B cell (primary cell): Measurements from ENCODE around the gene IVNS1ABP. TPM values are rescaled to one million over a fixed set of nuclear protein-coding genes. Genes with fewer than 3 reads are reported as not detected.

Source experiments
- ATAC-seq: fragments of 200-7000 bp; cut with Tn5 transposase; one replicate; pipeline ENCODE4 v1.10.0; 2021; ENCODE audit warnings: low read depth, mild to moderate bottlenecking, moderate number of reproducible peaks, moderate library complexity
- CTCF ChIA-PET: fragments of 350-600 bp; sonication (Branson Sonifier 250); formaldehyde crosslinking; loops from one replicate; lab custom pipeline; 2021; ENCODE audit warnings: antibody characterized with exemption, inconsistent platforms; lab: Charles Lee
- POLR2A ChIA-PET: fragments of 350-600 bp; sonication (Branson Sonifier 250); formaldehyde crosslinking; loops from one replicate; lab custom pipeline; 2021; ENCODE audit warnings: antibody characterized with exemption; lab: Charles Lee
- DNase-seq: peaks from one replicate; pipeline ENCODE4 v3.0.0; 2013
- H2AFZ ChIP-seq: 2 replicates; pipeline ENCODE4 v1.6.1; 2012; ENCODE audit warnings: mild to moderate bottlenecking, low read depth, low read length; ENCODE audit not compliant: insufficient read depth, poor library complexity, severe bottlenecking
- H3K27ac ChIP-seq, 2 donors: 1 replicate in 1 of 2; 2 replicates in 1 of 2; pipeline ENCODE4 v1.5.1; 2012 to 2013; ENCODE audit warnings: low read length in 2 of 2, mild to moderate bottlenecking in 2 of 2, moderate library complexity in 1 of 2
- H3K27me3 ChIP-seq, 4 experiments: fragments of 200-600 bp in 1 of 4; sonication (generic) in 1 of 4; replicated peaks in 1 of 4; 1 replicate in 2 of 4; 2 replicates in 2 of 4; pipeline versions ENCODE4 v1.6.1 to v1.7.0; 2013 to 2016; ENCODE audit warnings: low read length in 3 of 4, mild to moderate bottlenecking in 2 of 4, mixed read lengths in 1 of 4, moderate library complexity in 1 of 4; ENCODE audit not compliant: insufficient read depth in 4 of 4, control insufficient read depth in 3 of 4; ENCODE audit errors: control extremely low read depth in 1 of 4
- H3K36me3 ChIP-seq, 2 experiments: replicated peaks in 1 of 2; 1 replicate in 1 of 2; 2 replicates in 1 of 2; pipeline versions ENCODE4 v1.6.1 to v1.7.1; 2013; ENCODE audit warnings: low read length in 1 of 2; ENCODE audit not compliant: insufficient read depth in 2 of 2, control insufficient read depth in 1 of 2; ENCODE audit errors: control extremely low read depth in 1 of 2, extremely low read depth in 1 of 2
- H3K4me1 ChIP-seq, 2 donors: fragments of 200-600 bp in 1 of 2; sonication (generic) in 1 of 2; 1 replicate in 1 of 2; 2 replicates in 1 of 2; pipeline versions ENCODE4 v1.5.1 to v1.6.1; 2013 to 2017; ENCODE audit warnings: low read length in 2 of 2; ENCODE audit not compliant: control insufficient read depth in 2 of 2, insufficient read depth in 2 of 2
- H3K4me2 ChIP-seq: replicated peaks from 2 replicates; pipeline ENCODE3; 2012; ENCODE audit warnings: mild to moderate bottlenecking, low read depth, low read length; ENCODE audit not compliant: poor library complexity, severe bottlenecking
- H3K4me3 ChIP-seq, 5 experiments: fragments of 200-600 bp in 1 of 5; sonication (generic) in 1 of 5; 1 replicate in 3 of 5; 2 replicates in 2 of 5; pipeline versions ENCODE4 v1.5.1 to v1.7.0; 2011 to 2016; ENCODE audit warnings: low read length in 4 of 5, mild to moderate bottlenecking in 4 of 5, low read depth in 2 of 5, control low read depth in 1 of 5, moderate library complexity in 1 of 5; ENCODE audit not compliant: insufficient read depth in 1 of 5; ENCODE audit errors: control extremely low read depth in 1 of 5, extremely low read depth in 1 of 5
- H3K79me2 ChIP-seq: fragments of 200-600 bp; sonication (generic); one replicate; pipeline ENCODE4 v1.6.0; 2016; ENCODE audit warnings: low read length; ENCODE audit not compliant: control insufficient read depth, insufficient read depth
- H3K9ac ChIP-seq: fragments of 200-600 bp; sonication (generic); 2 replicates; pipeline ENCODE4 v1.6.1; 2017; ENCODE audit warnings: mild to moderate bottlenecking, low read length, moderate library complexity
- H3K9me3 ChIP-seq, 3 donors: one replicate each; pipeline versions ENCODE4 v1.6.1 to v1.7.1; 2013; ENCODE audit warnings: low read length in 2 of 3; ENCODE audit not compliant: control insufficient read depth in 2 of 3, insufficient read depth in 1 of 3; ENCODE audit errors: control extremely low read depth in 1 of 3
- H4K20me1 ChIP-seq: 2 replicates; pipeline ENCODE4 v1.6.0; 2012; ENCODE audit warnings: mild to moderate bottlenecking, low read length; ENCODE audit not compliant: insufficient read depth, control insufficient read depth, poor library complexity, severe bottlenecking
- H3K27ac Mint-ChIP-seq: one replicate; pipeline ENCODE4 v1.8.0; 2021; ENCODE audit warnings: mixed read lengths
- H3K27me3 Mint-ChIP-seq: one replicate; pipeline ENCODE4 v1.8.0; 2021; ENCODE audit warnings: mixed read lengths
- H3K4me1 Mint-ChIP-seq: one replicate; pipeline ENCODE4 v1.8.0; 2021; ENCODE audit warnings: mixed read lengths
- H3K4me3 Mint-ChIP-seq: one replicate; pipeline ENCODE4 v1.8.0; 2021; ENCODE audit warnings: mixed read lengths
- H3K9me3 Mint-ChIP-seq: one replicate; pipeline ENCODE4 v1.8.0; 2022; ENCODE audit warnings: mixed read lengths; ENCODE audit not compliant: insufficient read depth
- CTCF ChIP-seq: fragments of 200-600 bp; IDR thresholded peaks from one replicate; pipeline ENCODE4 v1.8.0; 2022; ENCODE audit warnings: antibody characterized with exemption, mild to moderate bottlenecking
- EZH2 ChIP-seq: IDR thresholded peaks from 2 replicates; pipeline ENCODE4 v1.6.1; 2012; ENCODE audit warnings: borderline replicate concordance, low read depth, mild to moderate bottlenecking, moderate library complexity, low read length; ENCODE audit not compliant: insufficient read depth, poor library complexity, severe bottlenecking
- WGBS: methylation state at CpG from one replicate; pipeline ENCODE4 v1.1.5; 2013; ENCODE audit warnings: missing lambda C conversion rate; ENCODE audit not compliant: insufficient coverage; 5-methylcytosine and 5-hydroxymethylcytosine counted together
- intact Hi-C: fragments of 100-400 bp; cut with micrococcal nuclease; formaldehyde crosslinking; loops from one replicate; pipeline ENCODE4 v1.10.0; 2022
- polyA plus RNA-seq: library from polyadenylated mRNA; depleted of rRNA; stranded (reverse); fragments of >200 nt; gene quantifications from 2 replicates; pipeline ENCODE4 v1.2.3, GENCODE V29; 2012
- total RNA-seq, 2 donors: library from RNA; stranded (reverse); fragments of 120-200 nt in 1 of 2; gene quantifications; 1 replicate in 1 of 2; 2 replicates in 1 of 2; pipeline versions ENCODE4 v1.2.3 to v1.2.4, GENCODE V29; 2013 to 2022

The IVNS1ABP gene
- total and polyA plus RNA-seq, 2 donors (not counting 1 experiment from before 2014, with no cell fraction given): 42.9 to 87.0 TPM

DNA sequence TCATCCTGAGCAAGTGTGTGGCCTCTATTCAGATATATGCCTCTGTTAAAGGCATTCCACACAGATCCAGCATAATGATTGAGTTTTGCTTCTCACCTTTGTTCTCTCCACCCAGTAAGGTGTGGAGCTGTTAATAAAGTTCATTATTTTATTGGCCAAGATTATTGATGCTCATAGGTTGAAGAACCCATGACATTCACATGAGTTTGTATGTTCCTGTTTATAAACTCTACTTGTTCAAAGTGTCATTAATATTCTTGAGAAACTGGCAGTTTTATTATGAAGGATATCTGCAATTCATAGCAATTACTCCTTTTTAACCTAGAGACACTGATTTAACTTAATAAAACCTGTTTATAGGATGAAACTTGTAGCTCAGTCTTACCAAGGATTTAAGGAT is 22.0 kb downstream of the IVNS1ABP start:
- CTCF ChIA-PET: interaction anchor here (0.6 kb wide), 1 partner anchor 372 kb away, joined by 5 read pairs; no protein-coding TSS in a partner anchor
- H2AFZ ChIP-seq: no peak overlapping the region
- H3K4me1 Mint-ChIP-seq: peaks cover 24% of the 10 kb centered on the region
- H3K4me1 ChIP-seq: peaks cover 14 to 22% of the 10 kb centered on the region in 2 donors
- H3K27ac Mint-ChIP-seq: no peak overlapping the region
- H3K4me3 ChIP-seq: no peak overlapping the region
- ATAC-seq (no peak), DNase-seq (no peak)
- no peak overlapping the region for H3K9ac ChIP-seq
- H3K27me3 ChIP-seq: no peaks in the 10 kb centered on the region
- TF ChIP-seq CTCF: no peak
- TF ChIP-seq EZH2: no peak
- no peak overlapping the region for H3K4me2 ChIP-seq
- H3K36me3 ChIP-seq: peaks cover 2 to 36% of the 10 kb centered on the region in 2 experiments
- POLR2A ChIA-PET: no interaction called here
- no peaks in the 10 kb centered on the region for H3K9me3 Mint-ChIP-seq
- H3K27ac ChIP-seq: no peak overlapping the region
- H3K27me3 Mint-ChIP-seq: no peaks in the 10 kb centered on the region
- H3K79me2 ChIP-seq: no peaks in the 10 kb centered on the region
- H3K9me3 ChIP-seq: no peaks in the 10 kb centered on the region
- no peaks in the 10 kb centered on the region for H4K20me1 ChIP-seq
- intact Hi-C loops: no loop called here
- H3K4me3 Mint-ChIP-seq: no peak overlapping the region

GRCh38 chr1:185293967-185294542 is 23.0 kb downstream of the IVNS1ABP start:
- Mint-ChIP-seq H3K27me3 (no peaks in the 10 kb centered on the region), H3K4me3 (no peak overlapping the region), H3K27ac (no peak overlapping the region), H3K9me3 (no peaks in the 10 kb centered on the region), H3K4me1 (peaks cover 24% of the 10 kb centered on the region)
- Histone ChIP-seq H3K27me3 (no peaks in the 10 kb centered on the region), H3K4me2 (no peak overlapping the region), H3K36me3 (peaks cover 2 to 26% of the 10 kb centered on the region in 2 experiments), H3K79me2 (no peaks in the 10 kb centered on the region), H3K9ac (no peak overlapping the region), H3K4me1 (peaks cover 14 to 22% of the 10 kb centered on the region in 2 donors), H4K20me1 (no peaks in the 10 kb centered on the region), H3K9me3 (peaks cover 0 to 1% (median 0%) of the 10 kb centered on the region in 3 donors), H3K27ac (no peak overlapping the region), H2AFZ (no peak overlapping the region), H3K4me3 (no peak overlapping the region)
- TF ChIP-seq EZH2 (no peak), CTCF (no peak)
- POLR2A ChIA-PET: no interaction called here
- ATAC-seq (no peak), DNase-seq (no peak)
- intact Hi-C loops: no loop called here
- no CpG with 5 or more reads among the region's 1 CpG for WGBS
- CTCF ChIA-PET: interaction anchor here (1.1 kb wide), 1 partner anchor 378 kb away, joined by 3 read pairs; no protein-coding TSS in a partner anchor
